Naive thymus-derived CD8-positive, alpha-beta T cell (primary cell): Measurements from ENCODE around the gene YIPF5. TPM values are rescaled to one million over a fixed set of nuclear protein-coding genes. Genes with fewer than 3 reads are reported as not detected.

Experiments
- ATAC-seq, 2 donors: fragments of 150-1000 bp; cut with Tn5 transposase in 1 of 2; sonication (Bioruptor Pico), chemical (Tn5 transposase) in 1 of 2; 1 replicate in 1 of 2; 2 replicates in 1 of 2; pipeline ENCODE4 v1.10.0; 2021; ENCODE audit warnings: mild to moderate bottlenecking in 2 of 2, moderate library complexity in 2 of 2
- POLR2A ChIA-PET: fragments of 350-600 bp; sonication (Branson Sonifier 250); formaldehyde crosslinking; loops from one replicate; lab custom pipeline; 2021; ENCODE audit warnings: antibody characterized with exemption; lab: Charles Lee
- DNase-seq, 10 donors: peaks; one replicate each; pipeline versions ENCODE4 v3.0.0 to v3.0.0-alpha.2; 2020 to 2022
- H3K27ac Mint-ChIP-seq, 10 donors: one replicate each; pipeline ENCODE4 v1.8.0; 2020 to 2022; ENCODE audit warnings: mild to moderate bottlenecking in 10 of 10, mixed read lengths in 10 of 10, moderate library complexity in 4 of 10, inconsistent platforms in 1 of 10
- H3K27me3 Mint-ChIP-seq, 5 donors: one replicate each; pipeline ENCODE4 v1.8.0; 2021 to 2022; ENCODE audit warnings: mixed read lengths in 5 of 5
- H3K36me3 Mint-ChIP-seq, 3 donors: one replicate each; pipeline ENCODE4 v1.8.0; 2020 to 2022; ENCODE audit warnings: mixed read lengths in 3 of 3, mild to moderate bottlenecking in 2 of 3, inconsistent platforms in 1 of 3
- H3K4me1 Mint-ChIP-seq, 4 donors: one replicate each; pipeline ENCODE4 v1.8.0; 2021 to 2022; ENCODE audit warnings: mixed read lengths in 4 of 4
- H3K4me3 Mint-ChIP-seq, 10 donors: one replicate each; pipeline ENCODE4 v1.8.0; 2020 to 2022; ENCODE audit warnings: mild to moderate bottlenecking in 10 of 10, mixed read lengths in 10 of 10, moderate library complexity in 6 of 10, inconsistent platforms in 1 of 10
- H3K9me3 Mint-ChIP-seq, 9 donors: one replicate each; pipeline ENCODE4 v1.8.0; 2020 to 2022; ENCODE audit warnings: mixed read lengths in 9 of 9, mild to moderate bottlenecking in 3 of 9, inconsistent platforms in 1 of 9, moderate library complexity in 1 of 9
- polyA plus RNA-seq, 3 donors: library from polyadenylated mRNA; unstranded; fragments of 300-500 nt; fragmentation: Illumina TruSeq; gene quantifications; one replicate each; pipeline ENCODE4 v1.2.3, GENCODE V29; 2021
- total RNA-seq, 8 experiments: library from RNA in 2 of 8; stranded (reverse) in 2 of 8; gene quantifications; one replicate each; pipeline ENCODE4 v1.2.3 and lab custom pipeline; 2021 to 2026

YIPF5 gene
- total and polyA plus RNA-seq, 5 experiments from 2014 or later: 37.1 to 62.2 (median 53.4) TPM

DNA sequence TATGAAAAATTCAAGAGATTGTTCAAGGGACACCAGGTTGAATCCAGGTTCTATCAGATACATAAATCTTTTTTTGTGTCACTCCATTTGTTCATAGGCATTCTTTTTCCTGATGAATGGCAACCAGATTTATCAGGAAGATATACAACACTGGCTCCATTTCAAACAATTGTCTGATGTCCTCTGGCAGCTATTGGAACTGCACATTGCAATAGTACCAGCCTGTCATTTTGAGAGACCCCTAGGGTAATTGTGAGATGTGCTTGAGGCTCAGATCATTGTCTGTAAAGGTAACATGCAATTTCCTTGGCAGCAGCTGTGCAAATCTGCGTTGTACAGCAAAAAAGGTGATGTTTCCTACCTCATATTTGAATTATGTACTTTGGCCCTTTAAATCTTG, 26.2 kb upstream of the YIPF5 start:
- POLR2A ChIA-PET: no interaction called here
- Mint-ChIP-seq H3K27ac (no peak overlapping the region), H3K36me3 (no peaks in the 10 kb centered on the region), H3K4me3 (no peak overlapping the region), H3K27me3 (peaks cover 8 to 20% (median 14%) of the 10 kb centered on the region in 5 donors), H3K4me1 (peaks cover 0 to under 1% (median 0%) of the 10 kb centered on the region in 4 donors), H3K9me3 (no peaks in the 10 kb centered on the region)
- DNase-seq: no peak
- ATAC-seq: no peak

DNA sequence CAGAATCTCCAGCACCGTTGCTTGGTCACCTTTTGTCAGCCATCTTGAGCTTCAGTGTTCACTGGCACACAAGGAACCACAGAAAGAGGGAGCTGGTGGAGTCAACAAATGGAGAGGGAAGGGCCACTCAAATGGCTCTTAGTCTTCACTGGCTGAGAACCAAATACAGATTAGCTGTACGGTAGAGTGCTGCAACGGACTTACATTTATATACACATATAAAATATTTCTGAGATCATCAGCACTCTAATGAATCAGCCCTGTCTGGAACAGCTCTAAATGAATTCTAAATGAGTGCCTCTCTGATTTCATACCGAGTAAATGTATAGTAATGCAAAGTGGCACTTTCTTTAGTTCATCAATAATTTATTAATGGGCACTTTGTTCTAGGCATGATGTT, 25.0 kb upstream of the YIPF5 start:
- POLR2A ChIA-PET: no interaction called here
- ATAC-seq (no peak), DNase-seq (no peak)
- H3K4me3 Mint-ChIP-seq: no peak overlapping the region
- H3K27ac Mint-ChIP-seq: no peak overlapping the region
- peaks cover 4 to 14% (median 11%) of the 10 kb centered on the region in 5 donors for H3K27me3 Mint-ChIP-seq
- no peaks in the 10 kb centered on the region for H3K9me3 Mint-ChIP-seq
- H3K4me1 Mint-ChIP-seq: peaks cover 0 to 11% (median 3%) of the 10 kb centered on the region in 4 donors
- H3K36me3 Mint-ChIP-seq: no peaks in the 10 kb centered on the region

DNA sequence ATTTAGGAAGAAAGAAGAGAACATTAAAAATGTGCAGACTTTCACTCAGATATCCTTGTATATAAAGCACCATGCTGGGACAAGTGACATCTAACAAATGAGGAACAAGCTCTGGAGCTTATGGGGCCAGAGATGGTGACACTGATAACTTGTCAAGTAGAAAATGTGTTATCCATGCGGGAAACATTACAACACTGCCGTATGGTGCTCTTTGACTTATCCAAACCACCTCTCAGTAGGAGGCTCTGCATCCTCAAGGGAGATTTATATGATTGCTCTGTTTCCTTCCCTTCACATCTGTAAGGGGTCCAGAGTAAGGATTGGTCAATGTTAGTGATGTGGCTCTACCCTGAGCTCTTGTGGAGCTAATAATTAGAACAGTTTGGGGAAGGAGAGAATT, 23.7 kb upstream of the YIPF5 start:
- H3K4me1 Mint-ChIP-seq: peaks cover 12 to 23% (median 12%) of the 10 kb centered on the region in 4 donors
- ATAC-seq (no peak), DNase-seq (no peak)
- no peak overlapping the region for H3K27ac Mint-ChIP-seq
- no peaks in the 10 kb centered on the region for H3K36me3 Mint-ChIP-seq
- no peak overlapping the region for H3K4me3 Mint-ChIP-seq
- no peaks in the 10 kb centered on the region for H3K9me3 Mint-ChIP-seq
- peaks cover 1 to 4% (median 3%) of the 10 kb centered on the region in 5 donors for H3K27me3 Mint-ChIP-seq
- POLR2A ChIA-PET: no interaction called here

DNA sequence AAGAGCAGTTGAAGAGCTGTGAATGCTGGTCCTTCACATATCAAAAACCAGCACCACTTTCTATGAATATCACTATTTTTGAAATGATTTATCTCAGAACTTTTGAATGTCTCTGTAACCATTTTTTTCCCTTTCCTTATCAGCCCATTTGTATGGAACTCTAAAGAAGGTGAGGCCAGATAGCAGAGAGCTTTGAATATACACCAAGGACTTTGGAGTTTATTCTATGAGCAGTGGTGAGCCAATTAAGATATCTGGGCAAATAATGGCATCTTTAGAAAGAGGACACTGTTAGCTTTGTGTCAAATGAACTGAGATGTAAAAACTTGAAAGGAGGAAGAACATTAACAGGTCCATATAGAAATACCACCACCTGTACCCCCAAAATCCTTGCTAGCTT, 22.2 kb upstream of the YIPF5 start:
- no peak overlapping the region for H3K27ac Mint-ChIP-seq
- no peaks in the 10 kb centered on the region for H3K27me3 Mint-ChIP-seq
- no peak for DNase-seq
- POLR2A ChIA-PET: interaction anchor here (1.1 to 4.3 kb wide), 2 partner anchors 23 to 789 kb away, joined by 4 to 34 read pairs; partner anchors contain the start of genes KCTD16, NR3C1 and YIPF5
- no peaks in the 10 kb centered on the region for H3K9me3 Mint-ChIP-seq
- no peaks in the 10 kb centered on the region for H3K36me3 Mint-ChIP-seq
- no peak overlapping the region for H3K4me3 Mint-ChIP-seq
- no peak for ATAC-seq
- H3K4me1 Mint-ChIP-seq: peaks cover 19 to 38% (median 27%) of the 10 kb centered on the region in 4 donors

GRCh38 chr5:144191998-144192397, 21.5 kb upstream of the YIPF5 start:
- DNase-seq: peak in 9 of 10 donors; percentile 21 to 86 (median 73)
- peaks cover 23 to 44% (median 34%) of the 10 kb centered on the region in 4 donors for H3K4me1 Mint-ChIP-seq
- POLR2A ChIA-PET: interaction anchor here (0.6 to 5.3 kb wide), 4 partner anchors 22 to 1086 kb away, joined by 3 to 37 read pairs (median 19); partner anchors contain the start of genes KCTD16, NR3C1 and YIPF5
- no peak overlapping the region for H3K27ac Mint-ChIP-seq
- no peaks in the 10 kb centered on the region for H3K36me3 Mint-ChIP-seq
- no peaks in the 10 kb centered on the region for H3K9me3 Mint-ChIP-seq
- H3K4me3 Mint-ChIP-seq: no peak overlapping the region
- ATAC-seq: peak; percentile 38 to 65
- H3K27me3 Mint-ChIP-seq: no peaks in the 10 kb centered on the region

- POLR2A ChIA-PET: interaction anchor here (0.6 to 5.3 kb wide), 5 partner anchors 21 to 1085 kb away, joined by 3 to 37 read pairs (median 3); partner anchors contain the start of genes KCTD16, NR3C1 and YIPF5
- no peak overlapping the region for H3K27ac Mint-ChIP-seq
- no peaks in the 10 kb centered on the region for H3K27me3 Mint-ChIP-seq
- DNase-seq (no peak), ATAC-seq (no peak)
- H3K4me1 Mint-ChIP-seq: peaks cover 23 to 47% (median 37%) of the 10 kb centered on the region in 4 donors
- H3K4me3 Mint-ChIP-seq: peak overlapping the region in 2 of 10 donors; percentile 56 to 57
- H3K9me3 Mint-ChIP-seq: no peaks in the 10 kb centered on the region
- H3K36me3 Mint-ChIP-seq: no peaks in the 10 kb centered on the region
Observed at GRCh38 chr5:144191531-144191930, 21.1 kb upstream of the YIPF5 start.

- Mint-ChIP-seq H3K4me1 (peaks cover 26 to 58% (median 51%) of the 10 kb centered on the region in 4 donors), H3K9me3 (no peaks in the 10 kb centered on the region), H3K27ac (peak overlapping the region in 8 of 10 donors; percentile 85 to 99 (median 94)), H3K4me3 (peak overlapping the region in 9 of 10 donors; percentile 38 to 84 (median 76)), H3K27me3 (no peaks in the 10 kb centered on the region), H3K36me3 (no peaks in the 10 kb centered on the region)
- ATAC-seq (peak; percentile 71 to 83), DNase-seq (peak; percentile 37 to 86 (median 72))
- POLR2A ChIA-PET: interaction anchor here (0.7 to 5.3 kb wide), 3 partner anchors 20 to 1187 kb away, joined by 3 to 37 read pairs (median 34); partner anchors contain the start of genes KCTD16, NR3C1 and YIPF5
Observed at GRCh38 chr5:144189800-144190429, 19.5 kb upstream of the YIPF5 start.

DNA sequence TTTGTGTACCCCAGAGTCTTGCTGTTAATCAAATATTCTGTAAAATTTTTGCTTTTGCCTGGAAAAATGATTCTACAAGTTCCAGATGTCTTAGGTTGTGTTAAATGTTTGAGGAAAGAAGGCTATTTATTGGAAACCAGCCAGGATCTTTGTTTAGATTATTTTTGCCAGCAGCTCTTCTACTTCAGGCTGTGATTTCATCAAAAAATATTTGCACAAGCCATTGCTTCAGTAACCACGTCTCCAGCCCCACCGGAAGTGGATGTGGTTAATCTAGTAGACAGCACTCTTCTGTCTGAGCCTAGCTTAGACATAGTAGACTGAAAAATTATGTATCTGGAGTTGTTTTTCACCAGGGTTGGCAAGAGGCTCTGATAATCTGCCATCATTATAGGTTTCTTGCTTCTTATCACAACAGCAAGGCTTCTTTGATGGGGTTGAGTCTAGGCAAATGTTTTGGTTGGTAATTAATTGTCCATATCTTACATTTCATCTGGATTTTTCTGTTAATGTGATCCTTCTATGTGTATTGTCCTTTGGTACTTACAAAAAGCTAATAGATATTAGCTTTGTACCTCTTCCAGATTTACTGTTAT, 17.3 kb upstream of the YIPF5 start:
- H3K4me3 Mint-ChIP-seq: peak overlapping the region in 9 of 10 donors; percentile 46 to 76 (median 70)
- peaks cover 26 to 63% (median 60%) of the 10 kb centered on the region in 4 donors for H3K4me1 Mint-ChIP-seq
- H3K36me3 Mint-ChIP-seq: no peaks in the 10 kb centered on the region
- ATAC-seq (peak; percentile 66 to 72), DNase-seq (peak; percentile 52 to 89 (median 76))
- no peaks in the 10 kb centered on the region for H3K9me3 Mint-ChIP-seq
- H3K27ac Mint-ChIP-seq: peak overlapping the region in 8 of 10 donors; percentile 85 to 99 (median 94)
- POLR2A ChIA-PET: interaction anchor here (0.7 to 5.3 kb wide), 5 partner anchors 13 to 1185 kb away, joined by 3 to 44 read pairs (median 3); partner anchors contain the start of genes KCTD16, NR3C1 and YIPF5
- no peaks in the 10 kb centered on the region for H3K27me3 Mint-ChIP-seq

DNA sequence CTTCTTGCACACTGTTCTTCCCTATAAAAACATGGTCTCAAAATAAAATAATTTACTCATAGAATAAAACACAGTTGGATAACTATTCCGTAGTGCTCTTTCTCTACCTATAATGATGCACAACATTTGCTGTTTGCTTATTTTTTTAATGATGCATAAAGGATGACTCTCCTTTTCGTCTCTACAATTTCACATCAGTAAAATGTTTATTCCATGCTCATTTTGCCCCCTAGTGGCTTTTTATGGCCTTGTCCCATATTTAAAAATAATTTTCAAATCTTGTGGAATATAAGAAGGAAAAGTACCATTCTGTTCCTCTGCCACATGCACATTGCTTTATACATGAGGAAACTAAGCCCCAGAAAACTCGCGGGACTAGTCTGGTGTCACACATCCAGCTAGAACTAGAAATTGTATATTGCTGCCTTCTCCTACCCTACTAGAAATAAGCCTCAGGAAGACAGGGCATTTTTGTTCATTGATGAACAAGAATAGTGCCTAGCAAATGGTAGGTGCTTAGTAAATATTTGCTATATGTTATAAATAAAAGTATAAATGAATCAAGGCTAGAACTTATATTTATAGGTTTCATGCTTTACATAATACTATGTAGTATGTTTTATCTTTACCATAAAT, 12.9 kb upstream of the YIPF5 start:
- Mint-ChIP-seq H3K27ac (no peak overlapping the region), H3K4me3 (no peak overlapping the region), H3K27me3 (no peaks in the 10 kb centered on the region), H3K36me3 (no peaks in the 10 kb centered on the region), H3K4me1 (peaks cover 11 to 42% (median 37%) of the 10 kb centered on the region in 4 donors), H3K9me3 (no peaks in the 10 kb centered on the region)
- DNase-seq: peak in 4 of 10 donors; percentile 9 to 45 (median 38)
- no peak for ATAC-seq
- POLR2A ChIA-PET: no interaction called here

DNA sequence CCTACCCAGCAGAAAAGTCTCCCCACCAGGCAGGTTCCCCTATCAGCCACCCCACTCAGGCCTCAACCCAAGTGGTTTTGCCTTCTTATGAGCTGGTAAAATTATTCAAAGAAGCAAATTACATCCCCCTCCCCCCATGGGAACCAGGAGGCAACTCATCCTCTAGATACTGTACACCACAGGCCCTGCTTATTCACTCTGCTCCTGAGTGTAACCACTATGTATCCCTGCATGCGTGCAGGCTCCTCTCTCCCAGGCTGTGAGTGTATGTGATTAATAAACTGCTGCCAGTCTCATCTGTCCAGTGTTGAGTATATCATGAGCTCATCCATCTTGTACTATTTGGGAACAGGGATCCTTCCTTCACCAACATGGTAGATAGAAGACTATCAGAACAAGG, 8.8 kb upstream of the YIPF5 start:
- no peak for ATAC-seq
- H3K9me3 Mint-ChIP-seq: no peaks in the 10 kb centered on the region
- H3K4me1 Mint-ChIP-seq: peaks cover 0 to 13% (median 6%) of the 10 kb centered on the region in 4 donors
- no peak for DNase-seq
- no peak overlapping the region for H3K4me3 Mint-ChIP-seq
- H3K27ac Mint-ChIP-seq: peak overlapping the region in 1 of 10 donors; percentile 26
- no peaks in the 10 kb centered on the region for H3K36me3 Mint-ChIP-seq
- peaks cover 0 to 5% (median 0%) of the 10 kb centered on the region in 5 donors for H3K27me3 Mint-ChIP-seq
- POLR2A ChIA-PET: no interaction called here

GRCh38 chr5:144177548-144177947, 7.1 kb upstream of the YIPF5 start:
- POLR2A ChIA-PET: no interaction called here
- H3K4me3 Mint-ChIP-seq: no peak overlapping the region
- H3K27ac Mint-ChIP-seq: no peak overlapping the region
- H3K4me1 Mint-ChIP-seq: peaks cover 0 to 8% (median under 1%) of the 10 kb centered on the region in 4 donors
- H3K9me3 Mint-ChIP-seq: no peaks in the 10 kb centered on the region
- DNase-seq: no peak
- H3K36me3 Mint-ChIP-seq: no peaks in the 10 kb centered on the region
- peaks cover 0 to 10% (median 1%) of the 10 kb centered on the region in 5 donors for H3K27me3 Mint-ChIP-seq
- ATAC-seq: no peak

GRCh38 chr5:144173766-144174165, 3.3 kb upstream of the YIPF5 start:
- no peak overlapping the region for H3K4me3 Mint-ChIP-seq
- peaks cover 0 to 10% (median 1%) of the 10 kb centered on the region in 5 donors for H3K27me3 Mint-ChIP-seq
- peak overlapping the region in 1 of 10 donors; percentile 15 for H3K27ac Mint-ChIP-seq
- DNase-seq (no peak), ATAC-seq (no peak)
- peaks cover 0 to 2% (median 0%) of the 10 kb centered on the region in 3 donors for H3K36me3 Mint-ChIP-seq
- POLR2A ChIA-PET: interaction anchor here (1.3 to 1.5 kb wide), 2 partner anchors 8 to 15 kb away, joined by 3 read pairs; no protein-coding TSS in a partner anchor
- no peaks in the 10 kb centered on the region for H3K9me3 Mint-ChIP-seq
- peaks cover 12 to 31% (median 23%) of the 10 kb centered on the region in 4 donors for H3K4me1 Mint-ChIP-seq
